SK-N-SH (cell line): ENCODE measurements around the gene SYT1.

Experiments
- EP300 ChIP-seq, 2 experiments: IDR thresholded peaks; 2 replicates each; pipeline versions ENCODE4 v1.4.0 to v1.6.1; 2012; ENCODE audit warnings: borderline replicate concordance in 1 of 2, low read depth in 1 of 2, low read length in 1 of 2
- JUND ChIP-seq: IDR thresholded peaks from 2 replicates; pipeline ENCODE4 v1.4.0; 2012
- NFIC ChIP-seq: IDR thresholded peaks from 2 replicates; pipeline ENCODE4 v1.4.0; 2012; ENCODE audit warnings: borderline replicate concordance
- POLR2AphosphoS5 ChIP-seq: IDR thresholded peaks from 2 replicates; pipeline ENCODE4 v1.6.1; 2012; ENCODE audit warnings: low read depth, low read length
- RCOR1 ChIP-seq: fragments of 150-350 bp; IDR thresholded peaks from 2 replicates; pipeline ENCODE4 v1.6.1; 2017; ENCODE audit warnings: antibody characterized with exemption, low read length
- SIN3A ChIP-seq: IDR thresholded peaks from 2 replicates; pipeline ENCODE4 v1.6.1; 2012; ENCODE audit warnings: low read depth, mild to moderate bottlenecking, low read length, moderate library complexity, borderline replicate concordance
- SMC3 ChIP-seq: IDR thresholded peaks from 2 replicates; pipeline ENCODE4 v1.6.1; 2012; ENCODE audit warnings: low read depth, low read length, improper control_type of control experiment
- TCF12 ChIP-seq: IDR thresholded peaks from 2 replicates; pipeline ENCODE4 v1.4.0; 2012
- TF ChIP-seq, protein P1 (sequence below): fragments of 200-600 bp; sonication (generic); IDR thresholded peaks from 2 replicates; pipeline ENCODE4 v1.6.1; 2017; ENCODE audit warnings: antibody characterized with exemption, mild to moderate bottlenecking, moderate library complexity
- TF ChIP-seq, protein P2 (sequence below): IDR thresholded peaks from 2 replicates; pipeline ENCODE4 v1.6.1; 2012; ENCODE audit warnings: mild to moderate bottlenecking, low read depth, low read length, moderate library complexity

DNA sequence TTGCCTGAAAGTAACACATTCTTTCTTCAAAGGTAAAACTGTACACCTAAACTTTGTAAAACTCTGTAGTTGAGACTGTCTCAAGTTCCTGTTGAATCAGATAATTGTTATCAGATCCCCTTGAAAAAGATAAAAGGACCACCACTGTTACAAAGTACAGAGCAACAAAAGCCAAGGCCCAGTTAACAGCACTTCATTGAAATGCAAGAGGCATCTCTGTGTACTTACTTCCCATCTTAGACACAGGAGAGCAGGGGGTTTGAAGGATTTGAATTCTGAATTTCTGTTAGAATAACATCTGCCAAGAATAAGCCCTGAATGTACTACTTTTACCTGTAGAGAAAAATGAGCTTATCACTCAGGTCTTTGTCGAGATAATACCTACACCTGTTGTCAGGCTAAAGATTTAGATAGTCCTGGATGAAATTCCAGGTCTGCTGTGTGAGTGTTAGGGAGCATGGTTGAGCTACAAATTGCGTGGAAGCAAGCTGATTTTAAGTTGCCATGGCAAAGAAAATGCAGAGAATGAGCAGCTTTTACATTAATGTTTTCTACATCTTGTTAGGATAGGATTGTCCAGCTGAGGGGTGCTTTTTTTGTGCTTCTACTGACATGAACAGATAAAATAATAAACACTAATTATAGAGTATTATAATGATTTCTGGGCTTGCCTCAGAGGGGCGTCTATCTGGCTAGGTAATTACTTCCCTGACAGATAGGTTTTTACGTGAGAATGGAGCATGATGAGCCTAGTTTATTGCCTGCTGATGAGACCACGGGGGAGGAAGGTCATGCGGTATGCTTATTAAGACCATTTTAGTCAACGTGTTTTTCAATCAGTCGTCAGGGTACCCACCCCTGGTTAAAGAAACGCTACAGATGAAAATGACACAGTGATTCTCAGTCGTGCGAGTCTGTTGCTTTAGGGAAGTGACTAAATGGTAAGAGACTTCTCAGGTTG lies 517.0 kb downstream of the SYT1 start:
- TF ChIP-seq TCF12, result no peak
- TF ChIP-seq, protein P1, sequence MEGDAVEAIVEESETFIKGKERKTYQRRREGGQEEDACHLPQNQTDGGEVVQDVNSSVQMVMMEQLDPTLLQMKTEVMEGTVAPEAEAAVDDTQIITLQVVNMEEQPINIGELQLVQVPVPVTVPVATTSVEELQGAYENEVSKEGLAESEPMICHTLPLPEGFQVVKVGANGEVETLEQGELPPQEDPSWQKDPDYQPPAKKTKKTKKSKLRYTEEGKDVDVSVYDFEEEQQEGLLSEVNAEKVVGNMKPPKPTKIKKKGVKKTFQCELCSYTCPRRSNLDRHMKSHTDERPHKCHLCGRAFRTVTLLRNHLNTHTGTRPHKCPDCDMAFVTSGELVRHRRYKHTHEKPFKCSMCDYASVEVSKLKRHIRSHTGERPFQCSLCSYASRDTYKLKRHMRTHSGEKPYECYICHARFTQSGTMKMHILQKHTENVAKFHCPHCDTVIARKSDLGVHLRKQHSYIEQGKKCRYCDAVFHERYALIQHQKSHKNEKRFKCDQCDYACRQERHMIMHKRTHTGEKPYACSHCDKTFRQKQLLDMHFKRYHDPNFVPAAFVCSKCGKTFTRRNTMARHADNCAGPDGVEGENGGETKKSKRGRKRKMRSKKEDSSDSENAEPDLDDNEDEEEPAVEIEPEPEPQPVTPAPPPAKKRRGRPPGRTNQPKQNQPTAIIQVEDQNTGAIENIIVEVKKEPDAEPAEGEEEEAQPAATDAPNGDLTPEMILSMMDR, result no peak
- TF ChIP-seq, protein P2, sequence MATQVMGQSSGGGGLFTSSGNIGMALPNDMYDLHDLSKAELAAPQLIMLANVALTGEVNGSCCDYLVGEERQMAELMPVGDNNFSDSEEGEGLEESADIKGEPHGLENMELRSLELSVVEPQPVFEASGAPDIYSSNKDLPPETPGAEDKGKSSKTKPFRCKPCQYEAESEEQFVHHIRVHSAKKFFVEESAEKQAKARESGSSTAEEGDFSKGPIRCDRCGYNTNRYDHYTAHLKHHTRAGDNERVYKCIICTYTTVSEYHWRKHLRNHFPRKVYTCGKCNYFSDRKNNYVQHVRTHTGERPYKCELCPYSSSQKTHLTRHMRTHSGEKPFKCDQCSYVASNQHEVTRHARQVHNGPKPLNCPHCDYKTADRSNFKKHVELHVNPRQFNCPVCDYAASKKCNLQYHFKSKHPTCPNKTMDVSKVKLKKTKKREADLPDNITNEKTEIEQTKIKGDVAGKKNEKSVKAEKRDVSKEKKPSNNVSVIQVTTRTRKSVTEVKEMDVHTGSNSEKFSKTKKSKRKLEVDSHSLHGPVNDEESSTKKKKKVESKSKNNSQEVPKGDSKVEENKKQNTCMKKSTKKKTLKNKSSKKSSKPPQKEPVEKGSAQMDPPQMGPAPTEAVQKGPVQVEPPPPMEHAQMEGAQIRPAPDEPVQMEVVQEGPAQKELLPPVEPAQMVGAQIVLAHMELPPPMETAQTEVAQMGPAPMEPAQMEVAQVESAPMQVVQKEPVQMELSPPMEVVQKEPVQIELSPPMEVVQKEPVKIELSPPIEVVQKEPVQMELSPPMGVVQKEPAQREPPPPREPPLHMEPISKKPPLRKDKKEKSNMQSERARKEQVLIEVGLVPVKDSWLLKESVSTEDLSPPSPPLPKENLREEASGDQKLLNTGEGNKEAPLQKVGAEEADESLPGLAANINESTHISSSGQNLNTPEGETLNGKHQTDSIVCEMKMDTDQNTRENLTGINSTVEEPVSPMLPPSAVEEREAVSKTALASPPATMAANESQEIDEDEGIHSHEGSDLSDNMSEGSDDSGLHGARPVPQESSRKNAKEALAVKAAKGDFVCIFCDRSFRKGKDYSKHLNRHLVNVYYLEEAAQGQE, result no peak
- TF ChIP-seq POLR2AphosphoS5, result no peak
- no peak for TF ChIP-seq JUND
- no peak for TF ChIP-seq RCOR1
- TF ChIP-seq SMC3, result no peak
- TF ChIP-seq SIN3A, result no peak
- TF ChIP-seq EP300 (IDR thresholded peaks at IDR 0.05; ENCODE audit: borderline replicate concordance in 1 of 2, low read depth in 1 of 2, low read length in 1 of 2), result no peak
- TF ChIP-seq NFIC, result no peak
